HG03159 (cell line): ENCODE data around the gene ABCE1.

ENCODE experiments used
- ATAC-seq: cut with Tn5 transposase; IDR thresholded peaks from one replicate; pipeline ENCODE4 v1.9.1; 2021; ENCODE audit warnings: mild to moderate bottlenecking, moderate library complexity; ENCODE audit not compliant: unreplicated experiment

The ABCE1 gene

DNA sequence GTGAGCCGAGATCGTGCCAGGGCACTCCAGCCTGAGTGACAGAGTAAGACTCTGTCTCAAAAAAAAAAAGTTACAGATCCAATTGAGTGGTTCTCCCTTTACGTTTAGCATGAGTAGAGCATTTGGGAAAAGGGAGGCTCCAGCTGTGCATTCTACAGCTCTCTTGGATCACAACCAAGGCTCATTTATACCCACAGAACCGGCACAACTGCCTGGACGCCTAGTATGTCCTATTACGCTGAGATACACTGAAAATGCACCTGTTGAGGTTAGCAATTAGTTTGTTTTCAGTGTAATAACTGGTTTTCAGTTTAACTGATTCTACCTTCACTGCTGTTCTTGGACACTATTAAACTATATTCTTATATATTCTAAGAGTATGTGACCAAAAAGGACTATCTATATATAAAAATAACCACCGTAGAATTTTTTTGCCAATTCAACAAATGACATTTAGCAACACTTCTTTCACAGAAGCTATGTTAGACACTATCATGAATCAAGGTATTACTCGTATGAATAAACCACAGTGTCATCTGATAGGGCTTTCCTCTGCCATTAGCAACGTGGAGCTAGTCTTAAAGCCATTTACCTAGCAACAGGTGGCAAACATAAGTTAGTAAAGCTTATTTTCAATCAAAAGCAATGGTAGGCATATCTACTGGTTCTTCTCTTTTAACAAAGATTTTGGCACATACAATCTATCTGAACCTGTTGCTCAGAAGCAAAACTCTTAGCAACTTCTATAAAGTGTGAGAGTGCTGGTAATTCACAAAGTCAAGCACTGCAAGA, 78.7 kb downstream of the ABCE1 start:
- ATAC-seq: no peak

DNA sequence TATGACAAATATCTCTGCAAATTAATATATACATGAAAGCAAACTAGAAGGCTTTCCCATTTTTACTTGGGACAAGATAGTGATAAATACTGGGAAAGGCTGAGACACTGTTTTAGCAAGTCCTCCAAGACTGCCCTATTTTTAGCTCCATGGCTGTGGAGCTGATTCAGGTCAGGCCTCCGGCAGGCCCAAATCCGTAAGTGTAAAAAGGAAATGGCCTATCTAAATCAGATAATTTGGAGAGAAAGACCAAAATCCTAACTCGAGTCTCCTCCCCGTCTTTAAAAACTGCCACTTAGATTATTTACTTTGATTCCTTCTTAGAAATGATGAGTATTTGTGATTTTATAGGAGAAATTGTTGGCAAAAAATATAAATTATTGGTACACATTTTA, 79.4 kb downstream of the ABCE1 start:
- no peak for ATAC-seq

DNA sequence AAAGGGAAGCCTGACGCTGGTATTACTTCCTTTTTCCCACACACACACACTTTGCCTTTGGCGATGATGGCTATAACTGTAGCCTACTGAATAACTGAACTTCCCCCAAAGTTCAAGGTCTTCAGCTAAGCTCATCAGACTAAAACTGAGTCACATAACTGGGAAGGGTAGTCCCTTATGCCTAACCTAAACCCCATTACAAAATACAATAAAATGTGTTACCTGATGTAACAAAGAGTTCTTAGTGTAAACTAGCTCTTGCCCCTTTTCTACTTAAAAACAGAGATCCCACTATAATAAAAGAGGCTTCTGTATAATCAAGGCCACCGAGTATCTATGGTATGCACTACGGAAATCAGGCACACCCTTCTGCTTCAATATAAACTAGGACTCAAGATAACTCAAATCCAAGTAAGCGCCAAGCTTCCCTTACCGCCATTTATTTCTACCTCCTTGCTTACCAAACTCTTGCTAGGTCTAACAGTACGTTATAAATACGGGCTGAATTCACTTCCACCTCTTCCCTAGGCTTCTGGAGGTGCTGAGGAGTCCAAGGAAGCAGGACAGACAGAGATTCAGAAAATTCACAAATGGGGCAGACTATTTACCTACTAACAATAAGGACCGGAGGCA, 79.9 kb downstream of the ABCE1 start:
- ATAC-seq: no peak

DNA sequence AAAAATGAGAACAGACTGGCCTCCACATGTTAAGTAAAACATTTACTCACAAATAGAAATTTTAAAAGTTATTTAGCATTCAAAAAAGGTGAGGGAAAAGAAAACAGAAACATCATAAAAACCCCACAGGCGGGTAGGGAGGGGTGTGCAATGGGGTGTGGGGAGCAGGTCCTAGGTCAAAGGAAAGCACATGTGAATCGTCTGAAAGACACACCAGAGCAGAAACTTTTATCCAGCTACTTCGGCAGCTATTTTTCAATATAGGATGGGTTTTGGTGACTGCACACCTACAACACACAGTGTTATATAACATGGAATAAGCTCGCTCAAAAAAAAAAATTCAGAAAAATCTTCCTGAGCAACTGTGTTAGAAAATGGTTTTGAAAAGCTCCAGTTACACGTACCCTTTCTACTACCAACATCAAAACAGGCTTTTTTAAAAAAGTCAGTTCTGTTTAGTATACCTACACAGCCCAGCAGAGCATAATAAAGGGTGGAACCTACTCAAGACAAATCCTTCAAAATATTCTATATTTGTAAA, 80.7 kb downstream of the ABCE1 start:
- no peak for ATAC-seq
